ENCODE data around the gene EN1. TPM values are rescaled to one million over a fixed set of nuclear protein-coding genes. Genes with fewer than 3 reads are reported as not detected.

EN1 gene
- polyA plus RNA-seq, 1 donor (not counting 4 experiments of a cell fraction or from before 2014, with no cell fraction given) = 0.05 TPM

- Histone ChIP-seq H3K27ac (ENCODE audit: control insufficient read depth, insufficient read depth, low read length) (peak overlapping the region; percentile 29), H3K9ac (ENCODE audit: control insufficient read depth, extremely low read depth, insufficient read depth, low read length) (peak overlapping the region; percentile 68), H4K20me1 (ENCODE audit: control insufficient read depth, extremely low read depth, insufficient read depth, low read length) (no peaks in the 10 kb centered on the region), H2AFZ (ENCODE audit: control insufficient read depth, low read length) (peak overlapping the region; percentile 44), H3K27me3 (ENCODE audit: control insufficient read depth, extremely low read depth, insufficient read depth, low read length) (peaks cover 46% of the 10 kb centered on the region), H3K9me3 (ENCODE audit: control insufficient read depth, low read depth, low read length) (no peaks in the 10 kb centered on the region), H3K9me1 (ENCODE audit: control insufficient read depth, extremely low read depth, insufficient read depth, low read length) (no peaks in the 10 kb centered on the region), H3K4me2 (ENCODE audit: control insufficient read depth, extremely low read depth, insufficient read depth, low read depth, low read length) (peak overlapping the region; percentile 73), H3K4me3 (ENCODE audit: control insufficient read depth in 2 of 3, extremely low read depth in 1 of 3, insufficient read depth in 2 of 3, low read depth in 1 of 3, low read length in 3 of 3) (peak overlapping the region; percentile 43 to 63 (median 55)), H3K4me1 (ENCODE audit: control insufficient read depth, extremely low read depth, insufficient read depth, low read length) (peaks cover 6% of the 10 kb centered on the region), H3K79me2 (ENCODE audit: control insufficient read depth, insufficient read depth, low read length) (no peaks in the 10 kb centered on the region), H3K36me3 (ENCODE audit: control insufficient read depth in 2 of 2, extremely low read depth in 1 of 2, insufficient read depth in 2 of 2, low read length in 2 of 2) (no peaks in the 10 kb centered on the region)
- no peak for TF ChIP-seq EZH2 (IDR thresholded peaks at IDR 0.05; ENCODE audit: low read length)
- TF ChIP-seq CTCF (optimal IDR thresholded peaks at IDR 0.05 in 1 of 3, IDR thresholded peaks at IDR 0.05 in 1 of 3, conservative IDR thresholded peaks at IDR 0.05 in 1 of 3; ENCODE audit: extremely low read depth in 1 of 3, insufficient read depth in 2 of 3, low read length in 3 of 3) = no peak
- FAIRE-seq (no peak), DNase-seq (ENCODE audit: low read depth, low spot score) (no peak)
- dilution Hi-C loops (cut with MboI; ENCODE audit: extremely low pct_ligation_motif_present, low sequenced_read_pairs) = no loop called here
Measured at GRCh38 chr2:118845005-118845521, 2.4 kb downstream of the EN1 start.

GRCh38 chr2:118844261-118845004, 3.0 kb downstream of the EN1 start:
- no peak for FAIRE-seq
- TF ChIP-seq EZH2 (IDR thresholded peaks at IDR 0.05; ENCODE audit: low read length) = peak; percentile 16
- TF ChIP-seq CTCF (optimal IDR thresholded peaks at IDR 0.05 in 1 of 3, IDR thresholded peaks at IDR 0.05 in 1 of 3, conservative IDR thresholded peaks at IDR 0.05 in 1 of 3; ENCODE audit: extremely low read depth in 1 of 3, insufficient read depth in 2 of 3, low read length in 3 of 3) = no peak
- dilution Hi-C loops (cut with MboI; ENCODE audit: extremely low pct_ligation_motif_present, low sequenced_read_pairs) = no loop called here
- peak overlapping the region in 2 of 3 experiments; percentile 43 to 55 for H3K4me3 ChIP-seq (ENCODE audit: control insufficient read depth in 2 of 3, extremely low read depth in 1 of 3, insufficient read depth in 2 of 3, low read depth in 1 of 3, low read length in 3 of 3)
- peak overlapping the region; percentile 73 for H3K4me2 ChIP-seq (ENCODE audit: control insufficient read depth, extremely low read depth, insufficient read depth, low read depth, low read length)
- H3K9ac ChIP-seq (ENCODE audit: control insufficient read depth, extremely low read depth, insufficient read depth, low read length) = peak overlapping the region; percentile 68
- H3K9me3 ChIP-seq (ENCODE audit: control insufficient read depth, low read depth, low read length) = no peaks in the 10 kb centered on the region
- no peaks in the 10 kb centered on the region for H4K20me1 ChIP-seq (ENCODE audit: control insufficient read depth, extremely low read depth, insufficient read depth, low read length)
- DNase-seq (ENCODE audit: low read depth, low spot score) = no peak
- no peaks in the 10 kb centered on the region for H3K79me2 ChIP-seq (ENCODE audit: control insufficient read depth, insufficient read depth, low read length)
- no peaks in the 10 kb centered on the region for H3K36me3 ChIP-seq (ENCODE audit: control insufficient read depth in 2 of 2, extremely low read depth in 1 of 2, insufficient read depth in 2 of 2, low read length in 2 of 2)
- peaks cover 6% of the 10 kb centered on the region for H3K4me1 ChIP-seq (ENCODE audit: control insufficient read depth, extremely low read depth, insufficient read depth, low read length)
- no peaks in the 10 kb centered on the region for H3K9me1 ChIP-seq (ENCODE audit: control insufficient read depth, extremely low read depth, insufficient read depth, low read length)
- H3K27me3 ChIP-seq (ENCODE audit: control insufficient read depth, extremely low read depth, insufficient read depth, low read length) = peaks cover 39% of the 10 kb centered on the region
- H2AFZ ChIP-seq (ENCODE audit: control insufficient read depth, low read length) = no peak overlapping the region
- H3K27ac ChIP-seq (ENCODE audit: control insufficient read depth, insufficient read depth, low read length) = no peak overlapping the region

Measured in keratinocyte (primary cell).